GM12892 (cell line): Measurements from ENCODE around the gene ZIM2.

ENCODE experiments used
- POLR2A ChIP-seq: IDR thresholded peaks from 2 replicates; pipeline ENCODE4 v1.6.1; 2011; ENCODE audit warnings: low read depth, low read length, control low read depth
- POLR2AphosphoS5 ChIP-seq: IDR thresholded peaks from 2 replicates; pipeline ENCODE4 v1.6.1; 2011; ENCODE audit warnings: low read depth, low read length, control low read depth
- TAF1 ChIP-seq: IDR thresholded peaks from 2 replicates; pipeline ENCODE4 v1.6.1; 2011; ENCODE audit warnings: low read depth, mild to moderate bottlenecking, control low read depth, low read length, borderline replicate concordance

DNA sequence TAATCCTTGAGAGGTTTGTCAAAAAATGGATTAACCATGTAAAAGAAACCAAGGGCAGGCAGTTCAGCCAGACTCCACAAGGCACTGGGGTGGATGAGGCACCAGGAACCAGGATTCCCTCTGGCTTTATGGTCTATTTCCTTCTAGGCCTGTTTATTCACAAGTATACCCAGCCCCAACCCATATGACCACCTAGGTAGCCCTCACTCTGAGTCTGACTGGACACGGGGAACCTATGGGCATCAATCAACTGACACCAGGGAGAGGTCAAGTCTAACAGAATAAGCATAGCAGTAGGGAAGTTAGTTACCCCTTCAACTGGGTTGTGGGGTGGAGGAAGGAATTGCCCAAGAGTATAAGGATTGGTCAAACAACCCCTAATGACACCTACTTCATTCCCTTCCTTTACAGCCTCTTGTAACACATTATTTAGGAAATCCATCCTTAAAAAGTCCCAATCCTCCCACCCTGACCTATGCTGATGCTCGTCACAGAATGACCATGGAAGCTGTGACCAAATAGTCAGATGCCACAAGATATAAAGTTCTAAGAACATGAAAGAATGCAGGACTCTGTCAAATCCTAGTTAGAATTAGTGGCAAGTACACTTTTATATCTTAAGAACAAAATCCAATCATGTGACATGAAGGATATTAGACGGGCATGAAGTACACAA lies 31.7 kb downstream of the ZIM2 start:
- TF ChIP-seq POLR2A (no peak), POLR2AphosphoS5 (no peak), TAF1 (no peak)
